OCI-LY1 (cell line): ENCODE data around the gene RNU6-9.

ENCODE experiments used
- EZH2 ChIP-seq: fragments of 200-600 bp; sonication (generic), shearing (Covaris generic); IDR thresholded peaks from 2 replicates; pipeline ENCODE4 v1.8.0; 2017; ENCODE audit warnings: borderline replicate concordance, mixed run types, mild to moderate bottlenecking, antibody characterized with exemption, low read length, moderate library complexity, mixed read lengths
- TF ChIP-seq, protein P1 (sequence below): fragments of 200-600 bp; sonication (generic), shearing (Covaris generic); IDR thresholded peaks from 2 replicates; pipeline ENCODE4 v1.5.1; 2017; ENCODE audit warnings: mild to moderate bottlenecking, antibody characterized with exemption, low read length, moderate library complexity, mixed read lengths

DNA sequence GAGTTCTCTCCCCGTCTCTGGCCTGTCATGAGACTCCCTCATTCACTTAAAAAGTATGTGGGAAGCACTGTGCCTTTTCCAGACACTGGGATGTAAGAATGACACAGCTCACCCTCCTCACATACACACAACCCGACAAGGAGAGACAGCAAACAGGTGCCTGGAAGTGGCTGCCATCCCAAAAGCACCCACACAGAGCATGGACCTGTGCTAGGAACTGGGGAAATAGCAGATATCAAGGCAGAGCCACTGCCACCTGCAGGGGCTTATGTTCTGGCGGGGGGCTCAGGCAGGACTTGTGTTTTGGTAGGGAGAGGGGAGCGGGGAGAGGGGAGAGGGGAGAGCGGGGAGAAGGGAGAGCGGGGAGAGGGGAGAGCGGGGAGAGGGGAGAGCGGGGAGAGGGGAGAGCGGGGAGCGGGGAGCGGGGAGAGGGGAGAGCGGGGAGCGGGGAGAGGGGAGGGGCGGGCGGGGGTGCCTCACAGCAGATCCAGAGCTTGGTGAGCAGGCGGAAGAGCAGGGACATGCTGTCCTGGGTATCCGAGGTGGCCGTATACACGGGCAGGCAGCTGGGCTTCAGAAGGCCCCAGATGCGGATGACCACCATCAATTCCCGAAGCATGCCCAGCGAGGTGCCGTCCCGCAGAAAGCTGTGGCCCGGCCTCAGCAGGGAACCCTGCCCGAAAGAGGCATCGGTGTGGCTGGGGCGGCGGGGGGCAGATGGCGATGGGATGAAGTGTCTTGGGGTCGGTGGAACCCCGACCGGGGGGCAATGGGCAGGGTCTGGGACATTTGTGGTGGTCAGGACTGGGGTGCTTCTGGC is 21.6 kb upstream of the RNU6-9 start:
- TF ChIP-seq, protein P1, sequence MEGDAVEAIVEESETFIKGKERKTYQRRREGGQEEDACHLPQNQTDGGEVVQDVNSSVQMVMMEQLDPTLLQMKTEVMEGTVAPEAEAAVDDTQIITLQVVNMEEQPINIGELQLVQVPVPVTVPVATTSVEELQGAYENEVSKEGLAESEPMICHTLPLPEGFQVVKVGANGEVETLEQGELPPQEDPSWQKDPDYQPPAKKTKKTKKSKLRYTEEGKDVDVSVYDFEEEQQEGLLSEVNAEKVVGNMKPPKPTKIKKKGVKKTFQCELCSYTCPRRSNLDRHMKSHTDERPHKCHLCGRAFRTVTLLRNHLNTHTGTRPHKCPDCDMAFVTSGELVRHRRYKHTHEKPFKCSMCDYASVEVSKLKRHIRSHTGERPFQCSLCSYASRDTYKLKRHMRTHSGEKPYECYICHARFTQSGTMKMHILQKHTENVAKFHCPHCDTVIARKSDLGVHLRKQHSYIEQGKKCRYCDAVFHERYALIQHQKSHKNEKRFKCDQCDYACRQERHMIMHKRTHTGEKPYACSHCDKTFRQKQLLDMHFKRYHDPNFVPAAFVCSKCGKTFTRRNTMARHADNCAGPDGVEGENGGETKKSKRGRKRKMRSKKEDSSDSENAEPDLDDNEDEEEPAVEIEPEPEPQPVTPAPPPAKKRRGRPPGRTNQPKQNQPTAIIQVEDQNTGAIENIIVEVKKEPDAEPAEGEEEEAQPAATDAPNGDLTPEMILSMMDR, result no peak
- no peak for TF ChIP-seq EZH2
